T1000 (cell line): ENCODE data around the gene TP53TG3E.
"Not testable (repeated sequence)": the region's sequence is repeated elsewhere in the genome, so short reads cannot be mapped to it uniquely, and the experiment has no call there.

ENCODE experiments used
- DNase-seq: peaks from one replicate; lab custom pipeline; 2025; ENCODE audit warnings: mixed read lengths; lab: John Stamatoyannopoulos, UW

TP53TG3E gene, protein sequence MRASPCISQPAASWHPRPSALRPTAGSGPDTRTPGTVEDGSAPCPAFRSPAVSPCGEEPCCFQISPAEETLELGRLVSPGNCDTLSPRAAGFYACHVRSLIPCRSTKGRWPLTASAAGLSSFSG

DNA sequence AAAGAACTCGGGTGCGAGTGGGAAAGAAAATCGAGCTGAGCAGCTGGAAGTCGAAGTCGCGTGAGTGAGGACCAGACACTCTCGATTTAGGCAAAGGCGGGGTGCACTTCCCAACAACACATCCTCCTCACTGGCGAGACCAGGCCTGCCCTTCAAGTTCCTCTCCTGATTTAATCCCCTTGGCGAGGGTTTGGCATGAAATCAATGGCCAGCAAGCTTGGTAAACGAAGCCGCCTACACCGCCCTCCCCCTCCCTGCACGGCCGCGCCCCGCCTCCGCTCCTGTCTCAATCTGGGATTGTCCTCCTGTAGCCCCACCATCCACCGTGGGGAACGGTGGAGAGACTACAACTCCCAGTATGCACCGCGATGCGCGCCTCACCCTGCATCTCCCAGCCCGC lies at the start of gene TP53TG3E:
Gene TP53TG3E (plus strand): TSS at position 301 of the 400 bp plus-strand sequence. CDS start 68 bp downstream, at position 369.
- not testable (repeated sequence) for DNase-seq

DNA sequence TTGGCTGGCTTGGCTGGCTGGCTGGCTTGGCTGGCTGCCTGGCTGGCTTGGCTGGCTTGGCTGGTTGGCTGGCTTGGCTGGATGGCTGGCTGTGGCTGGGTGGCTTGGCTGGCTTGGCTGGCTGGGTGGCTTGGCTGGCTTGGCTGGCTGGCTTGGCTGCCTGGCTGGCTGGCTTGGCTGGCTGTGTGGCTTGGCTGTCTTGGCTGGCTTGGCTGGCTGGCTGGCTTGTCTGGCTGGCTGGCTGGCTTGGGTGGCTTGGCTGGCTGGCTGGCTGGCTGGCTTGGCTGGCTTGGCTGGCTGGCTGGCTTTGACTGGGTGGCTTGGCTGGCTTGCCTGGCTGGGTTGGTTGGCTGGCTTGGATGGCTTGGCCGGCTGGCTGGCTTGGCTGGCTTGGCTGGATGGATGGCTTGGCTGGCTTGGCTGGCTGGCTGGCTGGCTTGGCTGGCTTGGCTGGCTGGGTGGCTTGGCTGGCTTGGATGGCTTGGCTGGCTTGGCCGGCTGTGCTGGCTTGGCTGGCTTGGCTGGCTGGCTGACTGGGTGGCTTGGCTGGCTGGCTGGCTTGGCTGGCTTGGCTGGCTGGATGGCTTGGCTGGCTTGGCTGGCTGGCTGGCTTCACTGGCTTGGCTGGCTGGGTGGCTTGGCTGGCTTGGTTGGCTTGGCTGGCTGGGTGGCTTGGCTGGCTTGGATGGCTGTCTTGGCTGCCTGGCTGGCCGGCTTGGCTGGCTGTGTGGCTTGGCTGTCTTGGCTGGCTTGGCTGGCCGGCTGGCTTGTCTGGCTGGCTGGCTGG lies 32.3 kb downstream of the TP53TG3E start:
- DNase-seq: not testable (repeated sequence)

DNA sequence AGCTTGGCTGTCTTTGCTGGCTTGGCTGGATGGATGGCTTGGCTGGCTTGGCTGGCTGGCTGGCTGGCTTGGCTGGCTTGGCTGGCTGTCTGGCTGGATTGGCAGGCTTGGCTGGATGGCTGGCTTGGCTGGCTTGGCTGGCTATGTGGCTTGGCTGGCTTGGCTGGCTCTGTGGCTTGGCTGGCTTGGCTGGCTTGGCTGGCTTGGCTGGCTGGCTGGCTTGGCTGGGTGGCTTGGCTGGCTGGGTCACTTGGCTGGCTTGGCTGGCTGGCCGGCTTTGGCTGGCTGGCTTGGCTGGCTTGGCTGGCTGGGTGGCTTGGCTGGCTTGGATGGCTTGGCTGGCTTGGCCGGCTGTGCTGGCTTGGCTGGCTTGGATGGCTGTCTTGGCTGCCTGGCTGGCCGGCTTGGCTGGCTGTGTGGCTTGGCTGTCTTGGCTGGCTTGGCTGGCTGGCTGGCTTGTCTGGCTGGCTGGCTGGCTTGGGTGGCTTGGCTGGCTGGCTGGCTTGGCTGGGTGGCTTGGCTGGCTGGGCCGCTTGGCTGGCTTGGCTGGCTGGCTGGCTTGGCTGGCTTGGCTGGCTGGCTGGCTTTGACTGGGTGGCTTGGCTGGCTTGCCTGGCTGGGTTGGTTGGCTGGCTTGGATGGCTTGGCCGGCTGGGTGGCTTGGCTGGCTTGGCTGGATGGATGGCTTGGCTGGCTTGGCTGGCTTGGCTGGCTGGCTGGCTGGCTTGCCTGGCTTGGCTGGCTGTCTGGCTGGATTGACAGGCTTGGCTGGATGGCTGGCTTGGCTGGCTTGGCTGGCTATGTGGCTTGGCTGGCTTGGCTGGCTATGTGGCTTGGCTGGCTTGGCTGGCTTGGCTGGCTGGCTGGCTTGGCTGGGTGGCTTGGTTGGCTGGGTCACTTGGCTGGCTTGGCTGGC lies 33.8 kb downstream of the TP53TG3E start:
- DNase-seq: not testable (repeated sequence)

DNA sequence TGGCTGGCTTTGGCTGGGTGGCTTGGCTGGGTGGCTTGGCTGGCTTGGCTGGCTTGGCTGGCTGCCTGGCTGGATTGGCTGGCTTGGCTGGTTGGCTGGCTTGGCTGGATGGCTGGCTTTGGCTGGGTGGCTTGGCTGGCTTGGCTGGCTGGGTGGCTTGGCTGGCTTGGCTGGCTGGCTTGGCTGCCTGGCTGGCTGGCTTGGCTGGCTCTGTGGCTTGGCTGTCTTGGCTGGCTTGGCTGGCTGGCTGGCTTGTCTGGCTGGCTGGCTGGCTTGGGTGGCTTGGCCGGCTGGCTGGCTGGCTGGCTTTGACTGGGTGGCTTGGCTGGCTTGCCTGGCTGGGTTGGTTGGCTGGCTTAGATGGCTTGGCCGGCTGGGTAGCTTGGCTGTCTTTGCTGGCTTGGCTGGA lies 34.4 kb downstream of the TP53TG3E start:
- not testable (repeated sequence) for DNase-seq

DNA sequence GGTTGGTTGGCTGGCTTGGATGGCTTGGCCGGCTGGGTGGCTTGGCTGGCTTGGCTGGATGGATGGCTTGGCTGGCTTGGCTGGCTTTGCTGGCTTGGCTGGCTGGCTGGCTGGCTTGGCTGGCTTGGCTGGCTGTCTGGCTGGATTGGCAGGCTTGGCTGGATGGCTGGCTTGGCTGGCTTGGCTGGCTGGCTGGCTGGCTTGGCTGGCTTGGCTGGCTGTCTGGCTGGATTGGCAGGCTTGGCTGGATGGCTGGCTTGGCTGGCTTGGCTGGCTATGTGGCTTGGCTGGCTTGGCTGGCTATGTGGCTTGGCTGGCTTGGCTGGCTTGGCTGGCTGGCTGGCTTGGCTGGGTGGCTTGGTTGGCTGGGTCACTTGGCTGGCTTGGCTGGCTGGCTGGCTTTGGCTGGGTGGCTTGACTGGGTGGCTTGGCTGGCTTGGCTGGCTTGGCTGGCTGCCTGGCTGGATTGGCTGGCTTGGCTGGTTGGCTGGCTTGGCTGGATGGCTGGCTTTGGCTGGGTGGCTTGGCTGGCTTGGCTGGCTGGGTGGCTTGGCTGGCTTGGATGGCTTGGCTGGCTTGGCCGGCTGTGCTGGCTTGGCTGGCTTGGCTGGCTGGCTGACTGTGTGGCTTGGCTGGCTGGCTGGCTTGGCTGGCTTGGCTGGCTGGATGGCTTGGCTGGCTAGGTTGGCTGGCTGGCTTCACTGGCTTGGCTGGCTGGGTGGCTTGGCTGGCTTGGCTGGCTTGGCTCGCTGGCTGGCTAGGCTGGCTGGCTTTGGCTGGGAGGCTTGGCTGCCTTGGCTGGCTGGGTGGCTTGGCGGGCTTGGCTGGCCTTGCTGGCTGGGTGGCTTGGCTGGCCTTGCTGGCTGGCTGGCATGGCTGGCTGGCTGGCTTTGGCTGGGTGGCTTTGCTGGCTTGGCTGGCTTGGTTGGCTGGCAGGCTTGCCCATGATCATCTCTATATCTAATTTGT lies 35.3 kb downstream of the TP53TG3E start:
- not testable (repeated sequence) for DNase-seq
